WTC11 (cell line): Measurements from ENCODE around the gene KCTD4.

Experiments used
- CREB1 ChIP-seq: sonication (generic); formaldehyde crosslinking; IDR thresholded peaks from 2 replicates; pipeline ENCODE4 v1.8.0; 2023; ENCODE audit warnings: mild to moderate bottlenecking, missing genetic modification reagents
- ESRRA ChIP-seq: sonication (generic); formaldehyde crosslinking; IDR thresholded peaks from 2 replicates; pipeline ENCODE4 v1.8.1; 2022; ENCODE audit warnings: mild to moderate bottlenecking, missing genetic modification reagents, borderline replicate concordance
- NFYB ChIP-seq: sonication (generic); formaldehyde crosslinking; conservative IDR thresholded peaks from 2 replicates; pipeline ENCODE4 v1.8.0; 2022; ENCODE audit warnings: low read depth, missing genetic modification reagents
- NR2C2 ChIP-seq: sonication (generic); formaldehyde crosslinking; IDR thresholded peaks from 2 replicates; pipeline ENCODE4 v1.8.0; 2022; ENCODE audit warnings: mild to moderate bottlenecking, missing genetic modification reagents
- SMAD3 ChIP-seq: sonication (generic); formaldehyde crosslinking; IDR thresholded peaks from 2 replicates; pipeline ENCODE4 v1.8.0; 2022; ENCODE audit warnings: missing genetic modification reagents, mild to moderate bottlenecking, borderline replicate concordance
- ZNF263 ChIP-seq: sonication (generic); formaldehyde crosslinking; IDR thresholded peaks from 2 replicates; pipeline ENCODE4 v1.8.1; 2022; ENCODE audit warnings: low read depth, mild to moderate bottlenecking, moderate library complexity, missing genetic modification reagents
- ZNF423 ChIP-seq: fragments of 250-450 bp; sonication (Bioruptor Pico); IDR thresholded peaks from 2 replicates; pipeline ENCODE4 v2.1.2; 2022; ENCODE audit warnings: mild to moderate bottlenecking, moderate library complexity
- TF ChIP-seq, protein P1 (sequence below): fragments of 200-600 bp; IDR thresholded peaks from 2 replicates; pipeline ENCODE4 v1.8.0; 2022; ENCODE audit warnings: antibody characterized with exemption
- TF ChIP-seq, protein P2 (sequence below): sonication (generic); formaldehyde crosslinking; IDR thresholded peaks from 2 replicates; pipeline ENCODE4 v1.8.1; 2022; ENCODE audit warnings: low read depth, mild to moderate bottlenecking, moderate library complexity, missing genetic modification reagents, borderline replicate concordance
- TF ChIP-seq, protein P3 (sequence below): sonication (generic); formaldehyde crosslinking; IDR thresholded peaks from 2 replicates; pipeline ENCODE4 v1.8.1; 2022; ENCODE audit warnings: low read depth, missing genetic modification reagents, borderline replicate concordance
- TF ChIP-seq, protein P4 (sequence below): sonication (generic); formaldehyde crosslinking; conservative IDR thresholded peaks from 2 replicates; pipeline ENCODE4 v1.8.1; 2023; ENCODE audit warnings: mild to moderate bottlenecking, low read depth, missing genetic modification reagents, moderate library complexity
- TF ChIP-seq, protein P5 (sequence below): sonication (generic); formaldehyde crosslinking; IDR thresholded peaks from 2 replicates; pipeline ENCODE4 v1.8.1; 2022; ENCODE audit warnings: missing genetic modification reagents, borderline replicate concordance
- TF ChIP-seq, protein P6 (sequence below): sonication (generic); formaldehyde crosslinking; IDR thresholded peaks from 2 replicates; pipeline ENCODE4 v1.8.0; 2022; ENCODE audit warnings: mild to moderate bottlenecking, missing genetic modification reagents

DNA sequence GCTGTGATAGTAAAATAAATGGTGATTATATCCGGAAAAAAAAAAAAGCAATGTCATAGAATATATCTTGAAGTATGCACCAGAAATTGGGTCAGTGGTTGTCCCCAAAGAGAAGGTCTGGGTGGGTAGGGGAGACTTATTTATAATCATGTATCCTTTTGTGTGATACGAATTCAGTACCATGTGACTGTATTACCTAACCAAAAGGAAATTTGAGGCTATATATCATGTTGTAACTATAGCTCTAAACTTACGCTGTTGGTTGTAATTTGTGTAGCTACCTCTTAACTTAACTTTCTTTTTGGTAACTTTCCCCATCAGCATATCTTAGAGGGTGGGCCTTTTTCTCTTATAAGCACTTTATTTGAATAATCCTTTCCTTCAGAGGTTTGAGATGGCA is 25.2 kb upstream of the KCTD4 start:
- no peak for TF ChIP-seq NR2C2 (CRISPR knock-in tag)
- TF ChIP-seq, protein P1, sequence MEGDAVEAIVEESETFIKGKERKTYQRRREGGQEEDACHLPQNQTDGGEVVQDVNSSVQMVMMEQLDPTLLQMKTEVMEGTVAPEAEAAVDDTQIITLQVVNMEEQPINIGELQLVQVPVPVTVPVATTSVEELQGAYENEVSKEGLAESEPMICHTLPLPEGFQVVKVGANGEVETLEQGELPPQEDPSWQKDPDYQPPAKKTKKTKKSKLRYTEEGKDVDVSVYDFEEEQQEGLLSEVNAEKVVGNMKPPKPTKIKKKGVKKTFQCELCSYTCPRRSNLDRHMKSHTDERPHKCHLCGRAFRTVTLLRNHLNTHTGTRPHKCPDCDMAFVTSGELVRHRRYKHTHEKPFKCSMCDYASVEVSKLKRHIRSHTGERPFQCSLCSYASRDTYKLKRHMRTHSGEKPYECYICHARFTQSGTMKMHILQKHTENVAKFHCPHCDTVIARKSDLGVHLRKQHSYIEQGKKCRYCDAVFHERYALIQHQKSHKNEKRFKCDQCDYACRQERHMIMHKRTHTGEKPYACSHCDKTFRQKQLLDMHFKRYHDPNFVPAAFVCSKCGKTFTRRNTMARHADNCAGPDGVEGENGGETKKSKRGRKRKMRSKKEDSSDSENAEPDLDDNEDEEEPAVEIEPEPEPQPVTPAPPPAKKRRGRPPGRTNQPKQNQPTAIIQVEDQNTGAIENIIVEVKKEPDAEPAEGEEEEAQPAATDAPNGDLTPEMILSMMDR, result no peak
- TF ChIP-seq, protein P2, sequence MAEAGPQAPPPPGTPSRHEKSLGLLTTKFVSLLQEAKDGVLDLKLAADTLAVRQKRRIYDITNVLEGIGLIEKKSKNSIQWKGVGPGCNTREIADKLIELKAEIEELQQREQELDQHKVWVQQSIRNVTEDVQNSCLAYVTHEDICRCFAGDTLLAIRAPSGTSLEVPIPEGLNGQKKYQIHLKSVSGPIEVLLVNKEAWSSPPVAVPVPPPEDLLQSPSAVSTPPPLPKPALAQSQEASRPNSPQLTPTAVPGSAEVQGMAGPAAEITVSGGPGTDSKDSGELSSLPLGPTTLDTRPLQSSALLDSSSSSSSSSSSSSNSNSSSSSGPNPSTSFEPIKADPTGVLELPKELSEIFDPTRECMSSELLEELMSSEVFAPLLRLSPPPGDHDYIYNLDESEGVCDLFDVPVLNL (CRISPR knock-in tag), result no peak
- TF ChIP-seq CREB1, result no peak
- no peak for TF ChIP-seq ESRRA (CRISPR knock-in tag)
- no peak for TF ChIP-seq ZNF423
- TF ChIP-seq, protein P3, sequence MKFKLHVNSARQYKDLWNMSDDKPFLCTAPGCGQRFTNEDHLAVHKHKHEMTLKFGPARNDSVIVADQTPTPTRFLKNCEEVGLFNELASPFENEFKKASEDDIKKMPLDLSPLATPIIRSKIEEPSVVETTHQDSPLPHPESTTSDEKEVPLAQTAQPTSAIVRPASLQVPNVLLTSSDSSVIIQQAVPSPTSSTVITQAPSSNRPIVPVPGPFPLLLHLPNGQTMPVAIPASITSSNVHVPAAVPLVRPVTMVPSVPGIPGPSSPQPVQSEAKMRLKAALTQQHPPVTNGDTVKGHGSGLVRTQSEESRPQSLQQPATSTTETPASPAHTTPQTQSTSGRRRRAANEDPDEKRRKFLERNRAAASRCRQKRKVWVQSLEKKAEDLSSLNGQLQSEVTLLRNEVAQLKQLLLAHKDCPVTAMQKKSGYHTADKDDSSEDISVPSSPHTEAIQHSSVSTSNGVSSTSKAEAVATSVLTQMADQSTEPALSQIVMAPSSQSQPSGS, result no peak
- TF ChIP-seq, protein P4, sequence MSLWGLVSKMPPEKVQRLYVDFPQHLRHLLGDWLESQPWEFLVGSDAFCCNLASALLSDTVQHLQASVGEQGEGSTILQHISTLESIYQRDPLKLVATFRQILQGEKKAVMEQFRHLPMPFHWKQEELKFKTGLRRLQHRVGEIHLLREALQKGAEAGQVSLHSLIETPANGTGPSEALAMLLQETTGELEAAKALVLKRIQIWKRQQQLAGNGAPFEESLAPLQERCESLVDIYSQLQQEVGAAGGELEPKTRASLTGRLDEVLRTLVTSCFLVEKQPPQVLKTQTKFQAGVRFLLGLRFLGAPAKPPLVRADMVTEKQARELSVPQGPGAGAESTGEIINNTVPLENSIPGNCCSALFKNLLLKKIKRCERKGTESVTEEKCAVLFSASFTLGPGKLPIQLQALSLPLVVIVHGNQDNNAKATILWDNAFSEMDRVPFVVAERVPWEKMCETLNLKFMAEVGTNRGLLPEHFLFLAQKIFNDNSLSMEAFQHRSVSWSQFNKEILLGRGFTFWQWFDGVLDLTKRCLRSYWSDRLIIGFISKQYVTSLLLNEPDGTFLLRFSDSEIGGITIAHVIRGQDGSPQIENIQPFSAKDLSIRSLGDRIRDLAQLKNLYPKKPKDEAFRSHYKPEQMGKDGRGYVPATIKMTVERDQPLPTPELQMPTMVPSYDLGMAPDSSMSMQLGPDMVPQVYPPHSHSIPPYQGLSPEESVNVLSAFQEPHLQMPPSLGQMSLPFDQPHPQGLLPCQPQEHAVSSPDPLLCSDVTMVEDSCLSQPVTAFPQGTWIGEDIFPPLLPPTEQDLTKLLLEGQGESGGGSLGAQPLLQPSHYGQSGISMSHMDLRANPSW (CRISPR knock-in tag), result no peak
- no peak for TF ChIP-seq NFYB
- no peak for TF ChIP-seq SMAD3 (CRISPR knock-in tag)
- TF ChIP-seq, protein P5, sequence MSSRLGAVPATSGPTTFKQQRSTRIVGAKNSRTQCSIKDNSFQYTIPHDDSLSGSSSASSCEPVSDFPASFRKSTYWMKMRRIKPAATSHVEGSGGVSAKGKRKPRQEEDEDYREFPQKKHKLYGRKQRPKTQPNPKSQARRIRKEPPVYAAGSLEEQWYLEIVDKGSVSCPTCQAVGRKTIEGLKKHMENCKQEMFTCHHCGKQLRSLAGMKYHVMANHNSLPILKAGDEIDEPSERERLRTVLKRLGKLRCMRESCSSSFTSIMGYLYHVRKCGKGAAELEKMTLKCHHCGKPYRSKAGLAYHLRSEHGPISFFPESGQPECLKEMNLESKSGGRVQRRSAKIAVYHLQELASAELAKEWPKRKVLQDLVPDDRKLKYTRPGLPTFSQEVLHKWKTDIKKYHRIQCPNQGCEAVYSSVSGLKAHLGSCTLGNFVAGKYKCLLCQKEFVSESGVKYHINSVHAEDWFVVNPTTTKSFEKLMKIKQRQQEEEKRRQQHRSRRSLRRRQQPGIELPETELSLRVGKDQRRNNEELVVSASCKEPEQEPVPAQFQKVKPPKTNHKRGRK, result no peak
- TF ChIP-seq, protein P6, sequence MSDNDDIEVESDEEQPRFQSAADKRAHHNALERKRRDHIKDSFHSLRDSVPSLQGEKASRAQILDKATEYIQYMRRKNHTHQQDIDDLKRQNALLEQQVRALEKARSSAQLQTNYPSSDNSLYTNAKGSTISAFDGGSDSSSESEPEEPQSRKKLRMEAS, result no peak
- no peak for TF ChIP-seq ZNF263
